GM21717 (cell line): Measurements from ENCODE around the gene FRG2C.
"Not testable (repeated sequence)": the region's sequence is repeated elsewhere in the genome, so short reads cannot be mapped to it uniquely, and the experiment has no call there.

Source experiments
- ATAC-seq: cut with Tn5 transposase; IDR thresholded peaks from one replicate; pipeline ENCODE4 v1.9.1; 2021; ENCODE audit warnings: mild to moderate bottlenecking, moderate library complexity; ENCODE audit not compliant: unreplicated experiment

The FRG2C gene

DNA sequence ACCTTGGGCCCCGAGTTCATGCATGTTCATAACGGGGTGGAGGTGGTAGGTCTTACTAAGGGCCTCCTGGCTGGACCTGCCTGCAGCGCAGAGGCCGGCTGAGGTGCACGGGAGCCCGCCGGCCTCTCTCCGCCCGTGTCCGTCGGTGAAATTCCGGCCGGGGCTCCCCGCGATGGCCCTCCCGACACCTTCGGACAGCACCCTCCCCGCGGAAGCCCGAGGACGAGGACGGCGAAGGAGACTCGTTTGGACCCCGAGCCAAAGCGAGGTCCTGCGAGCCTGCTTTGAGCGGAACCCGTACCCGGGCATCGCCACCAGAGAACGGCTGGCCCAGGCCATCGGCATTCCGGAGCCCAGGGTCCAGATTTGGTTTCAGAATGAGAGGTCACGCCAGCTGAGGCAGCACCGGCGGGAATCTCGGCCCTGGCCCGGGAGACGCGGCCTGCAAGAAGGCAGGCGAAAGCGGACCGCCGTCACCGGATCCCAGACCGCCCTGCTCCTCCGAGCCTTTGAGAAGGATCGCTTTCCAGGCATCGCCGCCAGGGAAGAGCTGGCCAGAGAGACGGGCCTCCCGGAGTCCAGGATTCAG lies 4.7 kb downstream of the FRG2C start:
- peak; percentile 61 for ATAC-seq

- ATAC-seq = peak; percentile 57
These were observed 5.5 kb downstream of the FRG2C start for GRCh38 chr3:75669348-75670297.

DNA sequence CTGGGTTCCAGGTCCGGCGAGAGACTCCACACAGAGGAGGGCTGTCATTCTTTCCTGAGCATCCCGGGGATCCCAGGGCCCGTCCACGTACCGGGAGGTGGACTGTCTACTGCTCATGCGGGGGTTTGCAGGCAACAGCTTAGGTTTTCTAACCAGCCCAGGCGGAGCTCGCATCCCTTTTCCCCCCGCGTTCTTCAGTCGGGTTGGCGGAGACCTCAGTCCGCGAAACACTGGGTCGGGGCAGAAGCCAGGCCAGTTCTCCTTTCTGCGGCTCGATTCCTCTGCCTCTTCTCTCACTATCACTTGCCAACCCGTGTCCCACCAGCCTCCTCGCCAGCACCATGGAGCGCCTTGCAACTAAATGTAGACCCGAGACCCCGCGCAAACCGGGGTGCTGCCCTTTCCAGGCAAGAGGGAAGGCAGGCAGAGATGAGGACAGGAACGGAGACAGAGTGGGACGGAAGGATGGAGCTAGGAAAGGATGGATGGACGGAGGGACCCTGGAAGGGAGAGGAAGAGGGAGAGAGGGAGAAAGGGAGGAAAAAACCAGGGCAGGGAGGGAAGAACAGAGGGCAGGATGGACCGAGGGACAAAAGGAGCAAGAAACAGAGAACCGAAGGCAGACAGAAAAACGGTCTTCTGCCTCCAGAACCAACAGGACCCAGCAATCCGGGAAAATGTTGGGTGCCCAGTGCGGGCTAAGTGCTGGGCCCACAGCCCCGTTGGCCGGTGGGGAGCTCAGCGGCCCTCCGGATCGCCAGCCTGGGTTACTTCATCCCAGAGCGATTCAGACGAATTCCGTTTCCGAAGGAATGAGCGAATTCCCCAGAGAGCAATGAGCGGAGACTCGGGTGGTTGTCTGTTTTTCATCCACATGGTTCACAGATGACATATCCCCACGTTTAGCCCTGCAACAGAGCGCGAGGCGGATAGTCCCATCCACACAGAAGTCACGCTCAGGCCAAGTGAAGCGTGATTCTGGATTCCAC lies 6.5 kb downstream of the FRG2C start:
- ATAC-seq = not testable (repeated sequence)

- ATAC-seq = not testable (repeated sequence)
These were observed 7.4 kb downstream of the FRG2C start for GRCh38 chr3:75671287-75672139.

DNA sequence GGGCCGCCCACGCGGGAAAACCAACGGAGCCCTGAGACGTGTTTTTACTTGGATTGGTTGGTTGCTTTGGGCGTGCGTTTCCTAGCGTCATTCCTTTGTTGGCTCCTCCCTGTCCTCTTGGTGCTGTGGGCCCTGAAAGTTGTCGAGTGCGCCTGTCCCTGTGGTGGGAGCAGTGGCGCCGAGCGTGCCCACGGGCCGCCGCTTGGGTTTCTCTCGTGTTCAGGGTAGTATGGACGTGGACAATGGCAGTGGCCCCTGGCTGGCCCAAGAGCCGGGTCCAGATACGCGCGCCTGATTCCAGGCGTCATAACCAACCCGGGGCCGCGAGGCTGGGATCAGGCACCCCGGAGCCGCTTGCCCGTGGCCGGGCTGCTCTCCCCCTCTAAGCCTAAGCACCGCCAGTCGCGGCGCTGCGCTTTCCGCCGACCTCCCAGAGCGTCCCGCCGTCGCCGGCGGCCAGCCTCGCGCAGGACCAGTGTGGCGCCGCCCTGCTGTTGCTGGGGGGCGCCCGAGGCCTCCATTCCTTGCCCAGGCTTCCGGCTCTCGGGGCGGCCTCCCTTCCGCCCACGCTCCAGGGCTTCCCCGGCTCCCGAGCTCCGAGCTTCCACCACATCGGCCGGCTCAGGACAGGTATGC lies 8.1 kb downstream of the FRG2C start:
- not testable (repeated sequence) for ATAC-seq

DNA sequence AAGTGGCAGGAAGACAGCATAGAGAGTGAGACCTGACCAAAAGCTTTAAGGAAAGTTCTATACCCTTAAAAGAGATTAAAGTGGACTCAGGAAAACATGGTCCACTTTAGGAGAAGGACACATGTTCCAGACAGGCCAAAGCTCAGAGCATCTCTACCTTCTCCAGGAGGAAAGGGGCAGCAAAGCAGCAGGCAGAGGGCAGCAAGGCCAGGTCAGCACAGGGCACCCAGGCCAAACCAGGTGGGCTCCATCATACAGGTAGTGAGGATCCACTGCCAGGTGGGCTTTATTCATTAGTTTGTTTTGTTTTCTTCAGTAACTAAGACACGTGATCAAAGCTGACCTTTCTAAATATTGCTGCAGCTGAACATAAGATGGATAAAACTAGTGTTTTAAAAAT lies 19.8 kb downstream of the FRG2C start:
- not testable (repeated sequence) for ATAC-seq

- no peak for ATAC-seq
These were observed 23.2 kb downstream of the FRG2C start for GRCh38 chr3:75687323-75687722.

DNA sequence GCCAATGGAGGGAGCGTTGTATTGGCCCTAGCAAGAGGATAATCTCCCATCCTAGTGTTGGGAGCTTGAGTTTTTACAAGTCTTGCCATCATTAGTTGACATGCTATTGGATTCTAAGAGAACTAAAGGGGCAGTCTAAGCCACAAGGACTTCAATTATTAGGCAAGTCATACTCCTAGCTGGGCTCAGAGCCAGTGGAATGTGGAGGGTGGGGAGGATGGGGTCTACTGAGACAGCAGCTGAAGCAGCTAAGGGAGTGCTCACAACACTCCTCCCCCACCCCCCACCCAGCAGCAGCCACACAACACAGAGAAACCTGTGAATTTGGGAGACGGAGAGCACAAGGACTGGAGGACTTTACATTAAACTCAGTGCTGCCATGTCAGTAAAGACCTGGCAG lies 27.9 kb downstream of the FRG2C start:
- ATAC-seq = no peak
